GM18520 (cell line): ENCODE results near the gene HOXA13.

ENCODE experiments used
- ATAC-seq: cut with Tn5 transposase; IDR thresholded peaks from one replicate; pipeline ENCODE4 v1.9.1; 2021; ENCODE audit not compliant: unreplicated experiment

Gene HOXA13

DNA sequence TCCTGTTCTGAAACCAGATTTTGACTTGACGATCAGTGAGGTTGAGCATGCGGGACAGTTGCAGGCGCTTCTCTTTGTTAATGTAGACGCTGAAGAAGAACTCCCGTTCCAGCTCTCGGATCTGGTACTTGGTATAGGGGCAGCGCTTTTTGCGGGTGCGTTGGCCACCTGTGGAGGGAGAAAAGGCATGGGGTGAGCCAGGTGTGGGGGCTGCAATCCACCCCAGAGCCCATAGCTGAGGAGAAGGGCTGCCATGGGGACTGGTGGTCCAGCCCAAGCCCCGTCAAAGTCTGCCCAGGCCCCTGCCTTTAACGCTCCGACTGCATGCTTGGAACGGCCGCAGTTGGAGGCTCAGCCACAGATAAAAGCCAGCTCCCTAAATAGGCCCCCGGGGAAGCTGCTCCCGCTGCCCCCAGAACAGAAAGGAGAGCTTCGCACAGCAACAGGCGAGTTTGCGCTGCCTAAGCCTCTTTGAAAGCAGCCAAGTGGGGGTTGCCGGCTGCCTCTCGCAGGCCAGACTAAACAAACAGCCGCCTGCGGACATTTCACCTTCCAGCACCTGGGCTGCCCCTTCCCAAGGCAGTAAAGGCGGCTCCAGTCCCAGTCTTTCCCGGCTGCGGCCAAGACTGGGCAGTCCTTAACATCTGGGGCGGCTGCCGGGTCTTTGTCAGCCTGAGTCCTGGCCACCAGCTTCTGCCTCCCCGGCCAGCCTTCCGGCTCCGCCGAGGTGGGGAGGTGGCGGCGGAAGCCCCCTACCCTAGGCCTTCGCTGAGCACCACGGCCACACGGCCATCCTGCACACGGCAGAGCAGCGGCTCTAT is 16.8 kb downstream of the HOXA13 start:
- no peak for ATAC-seq

- no peak for ATAC-seq
Observed at GRCh38 chr7:27182285-27182841, 17.5 kb downstream of the HOXA13 start.

DNA sequence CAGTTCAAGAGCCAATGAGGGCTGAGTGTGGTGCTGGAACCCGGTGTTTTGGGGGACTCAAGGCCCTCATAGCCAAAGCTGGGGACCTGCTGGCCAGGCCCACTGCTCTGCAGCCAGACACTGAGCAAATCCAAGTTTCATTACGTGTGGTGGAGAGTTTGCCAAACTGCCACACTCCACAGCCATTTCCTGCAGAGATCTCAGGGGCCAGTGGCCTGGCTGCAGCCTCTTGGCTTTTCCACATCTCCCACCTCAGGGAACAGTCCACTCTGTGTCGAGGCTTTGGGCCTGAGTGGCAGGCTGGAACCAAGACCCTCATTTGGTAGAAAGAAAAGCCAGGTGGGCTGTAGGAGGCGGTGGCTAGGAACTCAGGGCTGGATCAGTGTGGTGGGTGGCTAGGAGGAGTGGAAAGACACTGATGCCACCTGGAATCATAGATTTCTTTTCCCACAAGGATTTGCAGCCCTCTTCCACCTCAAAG is 18.1 kb downstream of the HOXA13 start:
- no peak for ATAC-seq

DNA sequence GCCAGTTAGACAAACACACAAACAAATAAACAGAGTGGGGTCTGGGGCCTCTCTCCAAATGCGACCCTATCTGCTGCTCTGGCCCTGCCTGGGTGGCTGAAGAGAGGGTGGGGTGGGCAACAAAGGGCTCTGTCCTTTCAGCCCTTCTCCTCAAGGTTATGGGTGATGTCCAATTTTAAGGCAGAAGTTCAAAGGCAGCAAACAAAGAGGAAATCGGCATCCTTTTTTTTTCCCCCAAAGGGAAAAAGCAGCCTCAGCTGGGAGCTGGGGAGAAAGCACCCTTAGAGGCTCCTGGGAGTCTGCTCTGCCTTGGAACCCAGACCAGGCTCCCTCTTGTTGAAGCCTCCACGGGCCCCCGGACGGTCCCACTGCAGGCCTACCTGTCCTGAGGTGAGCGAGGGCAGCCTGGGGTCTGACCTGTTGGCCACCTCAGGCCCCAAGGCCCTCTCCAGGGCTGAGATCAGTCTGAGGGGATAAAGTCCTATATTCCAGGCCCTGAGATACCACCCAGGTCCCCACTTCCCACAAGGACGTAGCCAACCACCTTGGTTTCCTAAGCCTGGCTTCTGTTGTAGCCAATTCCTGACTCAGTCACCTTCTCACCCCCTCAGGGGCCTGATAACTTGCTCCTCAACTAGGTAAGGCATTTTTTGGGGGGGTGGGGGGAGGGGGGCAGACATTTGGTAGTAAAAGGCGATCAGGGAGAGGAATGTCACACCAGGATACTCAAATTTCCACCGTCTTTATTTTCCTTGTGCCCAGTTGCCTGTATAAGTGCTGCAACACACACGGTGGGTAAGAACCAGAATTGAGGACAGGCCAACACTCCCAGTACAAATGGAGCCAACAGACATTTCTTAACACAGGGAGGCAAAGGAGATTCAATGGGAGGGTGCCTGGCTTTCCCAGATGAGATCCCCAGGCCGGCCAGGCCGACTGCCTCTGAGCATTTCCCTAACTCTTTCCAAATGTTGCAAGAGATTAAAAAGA is 19.2 kb downstream of the HOXA13 start:
- no peak for ATAC-seq

DNA sequence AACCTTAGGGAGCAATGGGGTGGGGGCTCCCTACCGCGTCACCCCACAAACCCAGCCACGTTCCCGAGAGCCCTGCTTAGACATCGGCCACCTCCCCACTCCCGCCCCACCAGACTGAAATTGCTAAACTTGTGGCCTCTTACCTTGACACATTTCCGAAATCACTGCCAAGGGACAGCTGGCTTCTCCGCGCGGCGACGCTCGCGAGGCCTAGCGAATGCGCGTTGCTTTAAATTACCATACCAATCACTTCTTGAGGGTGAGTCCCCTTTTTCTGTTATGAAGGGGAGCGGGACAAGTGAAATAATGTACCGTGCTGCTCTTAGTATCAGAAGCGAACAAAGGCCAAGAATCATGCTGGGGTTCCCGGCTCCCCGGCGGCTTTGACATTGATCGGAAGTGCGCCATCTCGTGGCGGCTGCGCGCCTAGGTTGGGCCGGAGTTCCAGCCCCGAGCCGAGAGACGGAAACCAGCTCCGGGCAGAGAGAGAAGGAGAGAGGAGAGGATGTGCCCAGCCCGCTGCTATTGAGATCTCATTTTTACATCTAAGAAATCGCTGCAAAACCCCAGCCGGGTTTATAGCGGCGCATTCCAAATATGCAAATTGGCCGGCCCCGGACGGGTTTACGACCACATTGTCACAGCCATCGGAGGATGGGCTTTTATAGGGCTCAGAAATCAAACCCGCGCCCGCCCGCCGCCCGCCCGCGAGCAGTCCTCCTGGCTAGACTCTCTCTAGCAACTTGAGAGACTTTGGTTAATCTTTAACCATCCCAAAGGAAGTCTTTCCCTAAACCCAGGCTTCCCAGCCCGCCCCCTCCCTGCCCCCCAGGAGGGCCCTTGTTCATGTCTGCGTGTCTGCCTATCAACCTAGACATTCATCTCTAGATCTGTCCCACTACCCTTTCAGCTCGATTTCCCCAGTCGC is 20.1 kb downstream of the HOXA13 start:
- no peak for ATAC-seq

- no peak for ATAC-seq
Observed at GRCh38 chr7:27179030-27179429, 20.9 kb downstream of the HOXA13 start.

- ATAC-seq: no peak
Observed at GRCh38 chr7:27178366-27178765, 21.5 kb downstream of the HOXA13 start.

GRCh38 chr7:27177795-27178320 is 22.0 kb downstream of the HOXA13 start:
- ATAC-seq: no peak

DNA sequence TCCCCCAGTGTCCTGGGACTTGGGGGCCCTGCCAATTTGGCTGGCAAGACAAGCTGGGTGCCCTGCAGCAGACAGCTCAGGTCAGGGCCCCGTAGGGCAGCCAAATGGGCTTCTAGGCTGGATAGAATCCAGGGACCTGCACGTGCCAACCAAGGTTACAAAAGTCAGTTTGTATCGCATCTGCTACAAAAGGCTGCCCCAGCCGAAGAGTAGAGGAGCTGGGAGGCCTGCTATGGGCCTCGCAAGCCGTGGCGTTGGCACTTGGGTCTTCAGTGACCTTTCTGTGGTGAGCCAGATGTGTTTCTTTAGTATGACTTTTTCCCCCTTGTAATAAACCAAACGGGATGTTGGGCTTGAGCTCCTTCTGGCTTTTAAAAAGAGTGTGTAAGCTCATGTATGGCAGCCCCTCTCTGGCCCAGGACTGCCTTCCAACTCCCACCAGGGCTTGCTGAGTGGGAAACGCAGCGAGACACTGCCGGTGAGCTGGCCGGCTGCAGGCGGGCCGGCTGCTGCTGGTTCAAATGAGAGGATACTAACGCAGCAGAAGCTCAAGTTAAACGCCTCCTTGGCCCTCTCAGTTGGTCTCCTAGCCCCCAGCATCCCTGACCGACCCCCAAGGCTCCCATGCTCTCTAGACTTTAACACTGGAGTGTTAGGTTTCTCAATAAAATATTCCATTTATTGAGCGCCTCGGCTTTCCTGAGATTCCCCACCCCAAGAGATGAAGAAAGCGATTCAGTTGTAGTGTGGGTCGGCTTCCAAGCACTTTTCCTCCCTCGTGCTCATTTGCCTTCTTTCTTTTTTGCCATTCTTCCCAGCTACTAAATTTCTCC is 22.7 kb downstream of the HOXA13 start:
- no peak for ATAC-seq

- no peak for ATAC-seq
Observed at GRCh38 chr7:27176524-27176845, 23.4 kb downstream of the HOXA13 start.

- ATAC-seq: no peak
Observed at GRCh38 chr7:27175626-27176523, 24.0 kb downstream of the HOXA13 start.

DNA sequence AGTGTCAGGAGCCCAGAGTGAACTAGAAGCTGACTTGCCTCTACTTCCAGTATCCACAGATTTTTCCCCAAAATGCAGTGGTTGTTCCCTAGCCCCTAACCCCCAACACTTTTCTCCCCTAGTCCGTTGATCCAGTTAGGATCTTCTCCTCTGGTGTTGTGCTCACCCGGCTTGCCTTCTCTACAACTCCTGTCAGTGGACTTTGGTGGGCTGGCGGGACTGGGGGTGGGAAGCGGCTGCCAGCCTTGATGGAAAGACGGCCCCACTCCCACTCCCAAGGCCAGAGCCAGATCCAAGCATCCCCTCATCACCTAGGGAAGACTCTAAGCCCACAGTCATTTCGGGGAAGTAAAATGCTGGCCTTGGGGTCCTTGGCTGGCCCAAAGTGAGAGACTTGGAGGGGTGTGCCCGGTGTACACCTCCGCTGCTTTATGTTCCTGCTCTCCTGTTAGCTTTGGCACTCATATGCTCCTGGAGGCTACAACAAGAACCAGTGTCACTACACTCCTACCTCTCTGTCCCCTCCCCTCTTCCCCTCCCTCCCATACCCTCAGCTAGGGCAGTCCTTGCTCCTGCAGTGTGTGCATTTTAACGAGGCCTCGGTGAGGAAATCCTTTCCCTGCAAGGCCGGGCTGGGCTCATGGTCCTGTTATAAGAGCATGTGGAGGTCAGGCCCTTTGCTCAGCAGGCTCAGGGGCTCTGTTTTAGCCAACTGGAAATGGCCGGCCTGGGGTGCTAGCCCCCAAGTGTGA is 24.8 kb downstream of the HOXA13 start:
- ATAC-seq: no peak

- ATAC-seq: no peak
Observed at GRCh38 chr7:27173956-27174873, 25.7 kb downstream of the HOXA13 start, which contains the start of gene HOXA10. Gene HOXA10, minus strand, starts transcription at chr7:27174320. Its CDS starts 14 bp downstream, at chr7:27174306.

DNA sequence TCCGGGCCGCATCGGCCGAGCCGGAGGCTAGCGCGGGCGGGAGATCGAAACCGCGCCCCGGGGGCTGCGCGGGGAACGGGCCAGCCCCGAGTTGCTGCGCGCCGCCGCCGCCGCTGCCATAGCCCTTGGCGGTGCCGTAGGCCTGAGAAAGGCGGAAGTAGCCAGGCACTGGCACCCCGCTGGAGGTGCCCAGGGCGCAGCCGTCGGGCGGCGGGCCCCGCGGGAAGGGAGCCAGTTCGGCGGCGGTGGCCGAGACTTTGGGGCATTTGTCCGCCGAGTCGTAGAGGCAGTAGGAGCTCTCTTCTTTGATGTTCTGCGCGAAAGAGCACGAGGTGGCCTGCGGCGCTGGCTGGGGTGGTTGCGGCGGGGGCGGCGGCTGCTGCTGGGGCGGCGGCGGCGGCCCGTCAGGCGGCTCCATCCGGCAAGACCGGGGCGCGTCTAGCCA is 26.4 kb downstream of the HOXA13 start:
- ATAC-seq: no peak

- ATAC-seq: no peak
Observed at GRCh38 chr7:27172823-27173510, 26.9 kb downstream of the HOXA13 start.

DNA sequence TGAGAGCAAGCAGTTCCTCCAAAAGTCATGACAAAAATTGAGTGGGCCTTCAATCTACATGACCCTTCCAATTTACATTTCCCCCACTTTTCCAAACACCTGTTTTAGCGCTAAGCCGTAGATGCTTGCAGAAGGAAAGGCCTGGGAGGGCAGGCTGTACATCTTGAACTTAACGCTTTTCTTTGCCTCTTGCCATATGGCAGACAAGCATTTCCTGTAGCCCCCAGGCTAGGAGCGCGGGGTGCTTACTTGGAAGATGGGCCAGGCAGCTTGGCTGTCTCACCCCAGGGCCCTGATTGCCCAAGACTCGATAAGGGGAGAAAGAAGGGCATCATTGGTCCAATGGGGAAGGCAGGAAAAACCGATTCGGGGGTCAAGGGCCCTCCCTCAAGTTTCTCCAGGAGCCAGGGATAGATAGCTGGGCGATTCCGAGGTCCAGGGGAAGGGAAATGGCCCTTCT is 27.5 kb downstream of the HOXA13 start:
- ATAC-seq: no peak
